WTC11 (cell line): ENCODE data around the gene CAPRIN2. TPM values are rescaled to one million over a fixed set of nuclear protein-coding genes. Genes with fewer than 3 reads are reported as not detected.

Source experiments
- ATAC-seq: fragments of 200-7000 bp; cut with Tn5 transposase; 2 replicates; pipeline ENCODE4 v1.10.0; 2021; ENCODE audit warnings: mild to moderate bottlenecking, moderate library complexity
- CTCF ChIA-PET: fragments of 300-600 bp; sonication (Branson Sonifier 250); formaldehyde crosslinking; loops from one replicate; lab custom pipeline; 2021; ENCODE audit warnings: antibody characterized with exemption; lab: Charles Lee
- POLR2A ChIA-PET: fragments of 350-600 bp; sonication (Branson Sonifier 250); formaldehyde crosslinking; loops from one replicate; lab custom pipeline; 2021; ENCODE audit warnings: antibody characterized with exemption; lab: Charles Lee
- DNase-seq: peaks from one replicate; pipeline ENCODE4 v3.0.0; 2021; ENCODE audit warnings: low spot score
- H3K27ac Mint-ChIP-seq: 2 replicates; pipeline ENCODE4 v1.8.0; 2021; ENCODE audit warnings: mixed read lengths
- H3K27me3 Mint-ChIP-seq: 2 replicates; pipeline ENCODE4 v1.8.0; 2021; ENCODE audit warnings: low read depth, mild to moderate bottlenecking, moderate library complexity, mixed read lengths
- H3K36me3 Mint-ChIP-seq: 2 replicates; pipeline ENCODE4 v1.8.0; 2021; ENCODE audit warnings: mixed read lengths
- H3K4me1 Mint-ChIP-seq: 2 replicates; pipeline ENCODE4 v1.8.0; 2022; ENCODE audit warnings: mixed read lengths
- H3K4me3 Mint-ChIP-seq: 2 replicates; pipeline ENCODE4 v1.8.0; 2021; ENCODE audit warnings: mild to moderate bottlenecking, moderate library complexity, mixed read lengths
- H3K9me3 Mint-ChIP-seq: 2 replicates; pipeline ENCODE4 v1.8.0; 2021; ENCODE audit warnings: mixed read lengths
- JUN ChIP-seq: sonication (generic); formaldehyde crosslinking; IDR thresholded peaks from 2 replicates; pipeline ENCODE4 v1.8.0; 2023; ENCODE audit warnings: mild to moderate bottlenecking, missing genetic modification reagents
- NR1H2 ChIP-seq: sonication (generic); formaldehyde crosslinking; IDR thresholded peaks from 2 replicates; pipeline ENCODE4 v1.9.0; 2021; ENCODE audit warnings: mild to moderate bottlenecking, moderate library complexity, missing genetic modification reagents
- OVOL2 ChIP-seq: fragments of 250-450 bp; sonication (Bioruptor Pico); IDR thresholded peaks from 2 replicates; pipeline ENCODE4 v1.9.0; 2021; ENCODE audit warnings: mild to moderate bottlenecking, borderline replicate concordance
- SMAD3 ChIP-seq: sonication (generic); formaldehyde crosslinking; IDR thresholded peaks from 2 replicates; pipeline ENCODE4 v1.8.0; 2022; ENCODE audit warnings: missing genetic modification reagents, mild to moderate bottlenecking, borderline replicate concordance
- TEAD4 ChIP-seq: sonication (generic); formaldehyde crosslinking; IDR thresholded peaks from 2 replicates; pipeline ENCODE4 v1.8.0; 2022; ENCODE audit warnings: mild to moderate bottlenecking, missing genetic modification reagents
- ZNF121 ChIP-seq: sonication (generic); formaldehyde crosslinking; IDR thresholded peaks from 2 replicates; pipeline ENCODE4 v1.8.0; 2023; ENCODE audit warnings: missing genetic modification reagents
- ZNF423 ChIP-seq: fragments of 250-450 bp; sonication (Bioruptor Pico); IDR thresholded peaks from 2 replicates; pipeline ENCODE4 v2.1.2; 2022; ENCODE audit warnings: mild to moderate bottlenecking, moderate library complexity
- total RNA-seq: library from RNA; stranded (reverse); gene quantifications from 3 replicates; pipeline ENCODE4 v1.2.3, GENCODE V29; 2021
- TF ChIP-seq, protein P1 (sequence below): sonication (generic); formaldehyde crosslinking; IDR thresholded peaks from 2 replicates; pipeline ENCODE4 v1.8.0; 2022; ENCODE audit warnings: missing genetic modification reagents
- TF ChIP-seq, protein P2 (sequence below): fragments of 250-450 bp; sonication (Bioruptor Pico); IDR thresholded peaks from 2 replicates; pipeline ENCODE4 v1.9.0; 2021; ENCODE audit warnings: mild to moderate bottlenecking, borderline replicate concordance
- TF ChIP-seq, protein P3 (sequence below): fragments of 250-450 bp; sonication (Bioruptor Pico); IDR thresholded peaks from 2 replicates; pipeline ENCODE4 v2.1.2; 2022; ENCODE audit warnings: mild to moderate bottlenecking, moderate library complexity
- TF ChIP-seq, protein P4 (sequence below): sonication (generic); formaldehyde crosslinking; IDR thresholded peaks from 2 replicates; pipeline ENCODE4 v1.8.0; 2022; ENCODE audit warnings: mild to moderate bottlenecking, missing genetic modification reagents
- TF ChIP-seq, protein P5 (sequence below): sonication (generic); formaldehyde crosslinking; IDR thresholded peaks from 2 replicates; pipeline ENCODE4 v1.8.0; 2023; ENCODE audit warnings: mild to moderate bottlenecking, missing genetic modification reagents
- TF ChIP-seq, protein P6 (sequence below): sonication (generic); formaldehyde crosslinking; IDR thresholded peaks from 2 replicates; pipeline ENCODE4 v1.8.1; 2022; ENCODE audit warnings: missing genetic modification reagents, borderline replicate concordance

The CAPRIN2 gene
- total RNA-seq, 1 experiment from 2014 or later: 62.7 TPM

DNA sequence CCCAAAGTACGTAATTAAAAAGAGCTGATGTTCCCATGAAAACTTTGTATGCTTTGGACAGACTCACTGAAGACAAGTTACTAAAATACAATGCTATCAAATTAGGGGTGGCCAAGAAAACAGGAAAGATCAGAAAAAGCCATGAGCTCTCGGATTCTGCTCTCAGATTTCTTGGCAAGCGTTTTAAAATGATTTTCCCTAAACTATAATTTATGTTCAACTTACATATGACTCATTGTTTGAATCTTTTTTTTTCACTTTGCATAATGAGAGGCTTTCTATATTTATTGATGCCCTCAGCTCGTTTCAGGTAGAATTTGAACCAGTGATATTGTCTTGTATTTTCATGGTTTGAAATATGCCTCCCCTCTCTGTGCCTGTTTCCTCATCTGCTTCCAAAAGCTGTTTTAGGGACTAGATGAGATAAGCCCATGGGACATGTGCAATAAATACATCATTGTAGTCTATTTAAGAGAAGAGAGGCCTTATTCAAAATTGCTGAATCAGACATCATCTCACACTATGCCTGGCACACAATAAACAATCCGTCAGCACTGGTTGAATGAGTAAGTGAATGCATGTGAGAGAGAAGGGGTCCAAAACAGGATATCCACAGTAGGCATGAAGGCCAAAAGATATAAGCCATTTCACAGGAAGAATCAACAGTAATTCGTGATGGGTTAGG lies 54.4 kb downstream of the CAPRIN2 start (continued):
- TF ChIP-seq ZNF423 (CRISPR knock-in tag) (no peak), SMAD3 (CRISPR knock-in tag) (no peak), ZNF121 (no peak), JUN (CRISPR knock-in tag) (no peak)
- TF ChIP-seq, protein P1, sequence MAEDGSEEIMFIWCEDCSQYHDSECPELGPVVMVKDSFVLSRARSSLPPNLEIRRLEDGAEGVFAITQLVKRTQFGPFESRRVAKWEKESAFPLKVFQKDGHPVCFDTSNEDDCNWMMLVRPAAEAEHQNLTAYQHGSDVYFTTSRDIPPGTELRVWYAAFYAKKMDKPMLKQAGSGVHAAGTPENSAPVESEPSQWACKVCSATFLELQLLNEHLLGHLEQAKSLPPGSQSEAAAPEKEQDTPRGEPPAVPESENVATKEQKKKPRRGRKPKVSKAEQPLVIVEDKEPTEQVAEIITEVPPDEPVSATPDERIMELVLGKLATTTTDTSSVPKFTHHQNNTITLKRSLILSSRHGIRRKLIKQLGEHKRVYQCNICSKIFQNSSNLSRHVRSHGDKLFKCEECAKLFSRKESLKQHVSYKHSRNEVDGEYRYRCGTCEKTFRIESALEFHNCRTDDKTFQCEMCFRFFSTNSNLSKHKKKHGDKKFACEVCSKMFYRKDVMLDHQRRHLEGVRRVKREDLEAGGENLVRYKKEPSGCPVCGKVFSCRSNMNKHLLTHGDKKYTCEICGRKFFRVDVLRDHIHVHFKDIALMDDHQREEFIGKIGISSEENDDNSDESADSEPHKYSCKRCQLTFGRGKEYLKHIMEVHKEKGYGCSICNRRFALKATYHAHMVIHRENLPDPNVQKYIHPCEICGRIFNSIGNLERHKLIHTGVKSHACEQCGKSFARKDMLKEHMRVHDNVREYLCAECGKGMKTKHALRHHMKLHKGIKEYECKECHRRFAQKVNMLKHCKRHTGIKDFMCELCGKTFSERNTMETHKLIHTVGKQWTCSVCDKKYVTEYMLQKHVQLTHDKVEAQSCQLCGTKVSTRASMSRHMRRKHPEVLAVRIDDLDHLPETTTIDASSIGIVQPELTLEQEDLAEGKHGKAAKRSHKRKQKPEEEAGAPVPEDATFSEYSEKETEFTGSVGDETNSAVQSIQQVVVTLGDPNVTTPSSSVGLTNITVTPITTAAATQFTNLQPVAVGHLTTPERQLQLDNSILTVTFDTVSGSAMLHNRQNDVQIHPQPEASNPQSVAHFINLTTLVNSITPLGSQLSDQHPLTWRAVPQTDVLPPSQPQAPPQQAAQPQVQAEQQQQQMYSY (CRISPR knock-in tag): no peak
- TF ChIP-seq, protein P2, sequence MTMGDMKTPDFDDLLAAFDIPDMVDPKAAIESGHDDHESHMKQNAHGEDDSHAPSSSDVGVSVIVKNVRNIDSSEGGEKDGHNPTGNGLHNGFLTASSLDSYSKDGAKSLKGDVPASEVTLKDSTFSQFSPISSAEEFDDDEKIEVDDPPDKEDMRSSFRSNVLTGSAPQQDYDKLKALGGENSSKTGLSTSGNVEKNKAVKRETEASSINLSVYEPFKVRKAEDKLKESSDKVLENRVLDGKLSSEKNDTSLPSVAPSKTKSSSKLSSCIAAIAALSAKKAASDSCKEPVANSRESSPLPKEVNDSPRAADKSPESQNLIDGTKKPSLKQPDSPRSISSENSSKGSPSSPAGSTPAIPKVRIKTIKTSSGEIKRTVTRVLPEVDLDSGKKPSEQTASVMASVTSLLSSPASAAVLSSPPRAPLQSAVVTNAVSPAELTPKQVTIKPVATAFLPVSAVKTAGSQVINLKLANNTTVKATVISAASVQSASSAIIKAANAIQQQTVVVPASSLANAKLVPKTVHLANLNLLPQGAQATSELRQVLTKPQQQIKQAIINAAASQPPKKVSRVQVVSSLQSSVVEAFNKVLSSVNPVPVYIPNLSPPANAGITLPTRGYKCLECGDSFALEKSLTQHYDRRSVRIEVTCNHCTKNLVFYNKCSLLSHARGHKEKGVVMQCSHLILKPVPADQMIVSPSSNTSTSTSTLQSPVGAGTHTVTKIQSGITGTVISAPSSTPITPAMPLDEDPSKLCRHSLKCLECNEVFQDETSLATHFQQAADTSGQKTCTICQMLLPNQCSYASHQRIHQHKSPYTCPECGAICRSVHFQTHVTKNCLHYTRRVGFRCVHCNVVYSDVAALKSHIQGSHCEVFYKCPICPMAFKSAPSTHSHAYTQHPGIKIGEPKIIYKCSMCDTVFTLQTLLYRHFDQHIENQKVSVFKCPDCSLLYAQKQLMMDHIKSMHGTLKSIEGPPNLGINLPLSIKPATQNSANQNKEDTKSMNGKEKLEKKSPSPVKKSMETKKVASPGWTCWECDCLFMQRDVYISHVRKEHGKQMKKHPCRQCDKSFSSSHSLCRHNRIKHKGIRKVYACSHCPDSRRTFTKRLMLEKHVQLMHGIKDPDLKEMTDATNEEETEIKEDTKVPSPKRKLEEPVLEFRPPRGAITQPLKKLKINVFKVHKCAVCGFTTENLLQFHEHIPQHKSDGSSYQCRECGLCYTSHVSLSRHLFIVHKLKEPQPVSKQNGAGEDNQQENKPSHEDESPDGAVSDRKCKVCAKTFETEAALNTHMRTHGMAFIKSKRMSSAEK (CRISPR knock-in tag): no peak
- TF ChIP-seq, protein P3, sequence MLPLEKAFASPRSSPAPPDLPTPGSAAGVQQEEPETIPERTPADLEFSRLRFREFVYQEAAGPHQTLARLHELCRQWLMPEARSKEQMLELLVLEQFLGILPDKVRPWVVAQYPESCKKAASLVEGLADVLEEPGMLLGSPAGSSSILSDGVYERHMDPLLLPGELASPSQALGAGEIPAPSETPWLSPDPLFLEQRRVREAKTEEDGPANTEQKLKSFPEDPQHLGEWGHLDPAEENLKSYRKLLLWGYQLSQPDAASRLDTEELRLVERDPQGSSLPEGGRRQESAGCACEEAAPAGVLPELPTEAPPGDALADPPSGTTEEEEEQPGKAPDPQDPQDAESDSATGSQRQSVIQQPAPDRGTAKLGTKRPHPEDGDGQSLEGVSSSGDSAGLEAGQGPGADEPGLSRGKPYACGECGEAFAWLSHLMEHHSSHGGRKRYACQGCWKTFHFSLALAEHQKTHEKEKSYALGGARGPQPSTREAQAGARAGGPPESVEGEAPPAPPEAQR (CRISPR knock-in tag): no peak
- TF ChIP-seq, protein P4, sequence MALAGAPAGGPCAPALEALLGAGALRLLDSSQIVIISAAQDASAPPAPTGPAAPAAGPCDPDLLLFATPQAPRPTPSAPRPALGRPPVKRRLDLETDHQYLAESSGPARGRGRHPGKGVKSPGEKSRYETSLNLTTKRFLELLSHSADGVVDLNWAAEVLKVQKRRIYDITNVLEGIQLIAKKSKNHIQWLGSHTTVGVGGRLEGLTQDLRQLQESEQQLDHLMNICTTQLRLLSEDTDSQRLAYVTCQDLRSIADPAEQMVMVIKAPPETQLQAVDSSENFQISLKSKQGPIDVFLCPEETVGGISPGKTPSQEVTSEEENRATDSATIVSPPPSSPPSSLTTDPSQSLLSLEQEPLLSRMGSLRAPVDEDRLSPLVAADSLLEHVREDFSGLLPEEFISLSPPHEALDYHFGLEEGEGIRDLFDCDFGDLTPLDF: no peak
- TF ChIP-seq, protein P5, sequence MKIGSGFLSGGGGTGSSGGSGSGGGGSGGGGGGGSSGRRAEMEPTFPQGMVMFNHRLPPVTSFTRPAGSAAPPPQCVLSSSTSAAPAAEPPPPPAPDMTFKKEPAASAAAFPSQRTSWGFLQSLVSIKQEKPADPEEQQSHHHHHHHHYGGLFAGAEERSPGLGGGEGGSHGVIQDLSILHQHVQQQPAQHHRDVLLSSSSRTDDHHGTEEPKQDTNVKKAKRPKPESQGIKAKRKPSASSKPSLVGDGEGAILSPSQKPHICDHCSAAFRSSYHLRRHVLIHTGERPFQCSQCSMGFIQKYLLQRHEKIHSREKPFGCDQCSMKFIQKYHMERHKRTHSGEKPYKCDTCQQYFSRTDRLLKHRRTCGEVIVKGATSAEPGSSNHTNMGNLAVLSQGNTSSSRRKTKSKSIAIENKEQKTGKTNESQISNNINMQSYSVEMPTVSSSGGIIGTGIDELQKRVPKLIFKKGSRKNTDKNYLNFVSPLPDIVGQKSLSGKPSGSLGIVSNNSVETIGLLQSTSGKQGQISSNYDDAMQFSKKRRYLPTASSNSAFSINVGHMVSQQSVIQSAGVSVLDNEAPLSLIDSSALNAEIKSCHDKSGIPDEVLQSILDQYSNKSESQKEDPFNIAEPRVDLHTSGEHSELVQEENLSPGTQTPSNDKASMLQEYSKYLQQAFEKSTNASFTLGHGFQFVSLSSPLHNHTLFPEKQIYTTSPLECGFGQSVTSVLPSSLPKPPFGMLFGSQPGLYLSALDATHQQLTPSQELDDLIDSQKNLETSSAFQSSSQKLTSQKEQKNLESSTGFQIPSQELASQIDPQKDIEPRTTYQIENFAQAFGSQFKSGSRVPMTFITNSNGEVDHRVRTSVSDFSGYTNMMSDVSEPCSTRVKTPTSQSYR (CRISPR knock-in tag): no peak

DNA sequence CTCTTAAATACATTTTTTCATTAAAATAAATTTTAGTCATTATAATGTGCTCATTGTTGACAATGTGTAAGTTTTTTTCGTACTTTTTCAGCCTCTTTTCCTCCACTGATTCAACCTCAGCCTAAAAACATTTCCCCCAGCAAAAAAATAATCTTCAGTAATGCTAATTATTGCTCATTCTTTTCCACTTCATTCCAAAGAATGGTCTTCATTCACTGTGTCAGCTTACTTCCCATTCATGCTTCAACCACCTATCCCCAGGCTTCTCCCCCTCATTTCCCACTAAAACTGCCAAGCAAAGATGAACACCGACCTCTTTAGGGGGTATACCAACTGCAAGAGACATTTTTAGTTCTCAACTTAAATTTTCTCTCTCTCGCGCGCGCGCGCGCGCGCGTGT lies 56.4 kb downstream of the CAPRIN2 start:
- no peaks in the 10 kb centered on the region for H3K36me3 Mint-ChIP-seq
- H3K4me3 Mint-ChIP-seq: no peak overlapping the region
- ATAC-seq (no peak), DNase-seq (no peak)
- POLR2A ChIA-PET: no interaction called here
- H3K27ac Mint-ChIP-seq: no peak overlapping the region
- no peaks in the 10 kb centered on the region for H3K9me3 Mint-ChIP-seq
- H3K27me3 Mint-ChIP-seq: no peaks in the 10 kb centered on the region
- CTCF ChIA-PET: no interaction called here
- H3K4me1 Mint-ChIP-seq: peaks cover 29% of the 10 kb centered on the region
- no peak for TF ChIP-seq NR1H2 (CRISPR knock-in tag)
- TF ChIP-seq, protein P6, sequence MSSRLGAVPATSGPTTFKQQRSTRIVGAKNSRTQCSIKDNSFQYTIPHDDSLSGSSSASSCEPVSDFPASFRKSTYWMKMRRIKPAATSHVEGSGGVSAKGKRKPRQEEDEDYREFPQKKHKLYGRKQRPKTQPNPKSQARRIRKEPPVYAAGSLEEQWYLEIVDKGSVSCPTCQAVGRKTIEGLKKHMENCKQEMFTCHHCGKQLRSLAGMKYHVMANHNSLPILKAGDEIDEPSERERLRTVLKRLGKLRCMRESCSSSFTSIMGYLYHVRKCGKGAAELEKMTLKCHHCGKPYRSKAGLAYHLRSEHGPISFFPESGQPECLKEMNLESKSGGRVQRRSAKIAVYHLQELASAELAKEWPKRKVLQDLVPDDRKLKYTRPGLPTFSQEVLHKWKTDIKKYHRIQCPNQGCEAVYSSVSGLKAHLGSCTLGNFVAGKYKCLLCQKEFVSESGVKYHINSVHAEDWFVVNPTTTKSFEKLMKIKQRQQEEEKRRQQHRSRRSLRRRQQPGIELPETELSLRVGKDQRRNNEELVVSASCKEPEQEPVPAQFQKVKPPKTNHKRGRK (CRISPR knock-in tag): no peak
- no peak for TF ChIP-seq TEAD4 (CRISPR knock-in tag)
- TF ChIP-seq, protein P2 (CRISPR knock-in tag): no peak
- no peak for TF ChIP-seq OVOL2 (CRISPR knock-in tag)
